HUES6 (cell line): ENCODE results near the gene SIDT1.
"Not testable (repeated sequence)": the region's sequence is repeated elsewhere in the genome, so short reads cannot be mapped to it uniquely, and the experiment has no call there.

Experiments used
- H3K27ac ChIP-seq: 2 replicates; pipeline ENCODE4 v1.7.0; 2013; ENCODE audit warnings: low read depth, mild to moderate bottlenecking, low read length, inconsistent platforms
- H3K27me3 ChIP-seq: 2 replicates; pipeline ENCODE4 v1.6.1; 2013; ENCODE audit warnings: low read length; ENCODE audit not compliant: control insufficient read depth, insufficient read depth
- H3K36me3 ChIP-seq: 2 replicates; pipeline ENCODE4 v1.6.1; 2013; ENCODE audit warnings: low read length; ENCODE audit not compliant: control insufficient read depth, insufficient read depth
- H3K4me1 ChIP-seq: 2 replicates; pipeline ENCODE4 v1.6.1; 2013; ENCODE audit warnings: low read length; ENCODE audit not compliant: control insufficient read depth, insufficient read depth
- H3K4me3 ChIP-seq: 2 replicates; pipeline ENCODE4 v1.5.1; 2013; ENCODE audit warnings: low read depth, low read length
- H3K9ac ChIP-seq: one replicate; pipeline ENCODE4 v1.6.1; 2013; ENCODE audit warnings: mild to moderate bottlenecking, low read length
- H3K9me3 ChIP-seq: 2 replicates; pipeline ENCODE4 v1.6.1; 2013; ENCODE audit warnings: low read depth, low read length; ENCODE audit not compliant: control insufficient read depth, insufficient read depth

Gene SIDT1

DNA sequence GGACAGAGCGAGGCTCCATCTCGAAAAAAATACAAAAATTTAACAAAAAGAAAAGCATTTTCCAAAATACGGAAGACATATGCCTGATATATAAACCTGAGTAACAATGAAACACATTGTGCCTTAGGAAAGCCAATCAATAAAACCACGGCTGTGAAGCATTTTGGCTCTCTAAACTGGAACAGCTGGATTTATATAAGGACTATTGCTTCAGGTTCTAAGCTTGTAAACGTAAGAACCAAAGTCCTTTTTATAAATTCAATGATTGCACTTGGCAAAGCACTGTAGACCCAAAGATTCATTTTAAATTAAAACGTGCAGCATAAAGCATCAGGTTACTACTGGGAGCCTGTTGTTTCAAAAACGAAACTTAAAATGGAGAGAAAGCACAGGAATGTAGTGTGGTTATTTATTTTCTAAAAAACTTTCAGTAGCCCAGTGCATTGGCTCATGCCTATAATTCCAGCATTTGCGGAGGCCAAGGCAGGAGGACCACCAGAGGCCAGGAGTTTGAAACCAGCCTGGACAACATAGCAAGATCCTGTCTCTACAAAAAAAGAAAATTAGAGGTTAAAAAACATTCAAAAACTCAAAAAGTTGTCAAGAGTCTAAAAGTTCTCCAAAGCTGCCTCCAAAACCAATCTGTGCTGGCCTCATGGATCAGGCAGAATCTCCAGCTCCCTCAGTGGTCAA is 102.6 kb downstream of the SIDT1 start:
- H3K4me3 ChIP-seq = no peak overlapping the region
- no peak overlapping the region for H3K27ac ChIP-seq
- H3K9me3 ChIP-seq = no peaks in the 10 kb centered on the region
- H3K4me1 ChIP-seq = no peaks in the 10 kb centered on the region
- H3K9ac ChIP-seq = no peak overlapping the region
- no peaks in the 10 kb centered on the region for H3K27me3 ChIP-seq
- H3K36me3 ChIP-seq = no peaks in the 10 kb centered on the region

DNA sequence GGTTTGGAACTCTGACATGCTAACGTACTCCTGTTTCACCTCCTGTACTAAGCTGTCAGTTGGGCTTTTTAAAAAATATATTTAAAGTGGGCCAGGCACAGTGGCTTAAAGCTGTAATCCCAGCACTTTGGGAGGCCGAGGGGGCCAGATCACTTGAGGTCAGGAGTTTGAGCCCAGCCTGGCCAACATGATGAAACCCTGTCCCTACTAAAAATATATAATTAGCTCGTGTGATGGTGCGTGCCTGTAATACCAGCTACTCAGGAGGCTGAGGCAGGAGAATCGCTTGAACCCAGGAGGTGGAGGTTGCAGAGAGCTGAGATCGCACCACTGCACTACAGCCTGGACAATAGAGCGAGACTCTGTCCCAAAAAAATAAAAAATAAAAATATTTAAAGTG is 103.7 kb downstream of the SIDT1 start:
- not testable (repeated sequence) for H3K9ac ChIP-seq, H3K36me3 ChIP-seq, H3K4me3 ChIP-seq, H3K4me1 ChIP-seq, H3K27ac ChIP-seq, H3K27me3 ChIP-seq, H3K9me3 ChIP-seq

DNA sequence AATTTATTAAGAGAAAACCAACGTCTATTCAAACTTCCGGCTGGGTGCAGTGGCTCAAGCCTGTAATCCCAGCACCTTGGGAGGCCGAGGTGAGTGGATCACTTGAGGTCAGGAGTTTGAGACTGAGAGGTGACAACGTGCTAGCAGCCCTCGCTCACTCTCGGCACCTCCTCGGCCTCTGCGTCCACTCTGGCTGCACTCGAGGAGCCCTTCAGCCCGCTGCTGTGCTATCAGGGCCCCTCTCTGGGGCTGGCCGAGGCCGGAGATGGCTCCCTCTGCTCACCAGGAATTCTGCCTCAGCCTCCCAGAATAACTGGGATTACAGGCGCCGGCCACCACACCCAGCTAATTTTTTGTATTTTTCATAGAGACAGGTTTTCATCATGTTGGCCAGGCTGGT is 105.4 kb downstream of the SIDT1 start:
- Histone ChIP-seq H3K4me1 (no peaks in the 10 kb centered on the region), H3K27ac (no peak overlapping the region), H3K27me3 (no peaks in the 10 kb centered on the region), H3K4me3 (no peak overlapping the region), H3K9me3 (no peaks in the 10 kb centered on the region), H3K36me3 (no peaks in the 10 kb centered on the region), H3K9ac (no peak overlapping the region)

DNA sequence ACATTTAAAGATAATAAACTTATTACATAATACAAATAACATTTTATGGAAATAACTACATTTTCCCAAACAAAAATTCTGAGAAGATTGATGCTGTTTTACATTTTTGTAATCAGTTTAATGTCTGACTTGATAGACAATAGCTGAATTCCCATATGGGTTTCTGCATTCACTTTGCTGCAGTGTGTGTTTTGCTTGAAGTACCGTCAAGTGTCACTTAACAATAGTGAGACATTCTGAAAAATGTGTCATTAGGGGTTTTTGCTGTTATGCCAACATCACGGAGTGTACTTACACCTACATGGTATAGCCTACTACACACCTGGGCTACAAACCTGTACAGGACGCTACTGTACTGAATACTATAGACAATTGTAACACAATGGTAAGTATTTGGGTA is 106.6 kb downstream of the SIDT1 start:
- H3K9me3 ChIP-seq = peaks cover 4% of the 10 kb centered on the region

DNA sequence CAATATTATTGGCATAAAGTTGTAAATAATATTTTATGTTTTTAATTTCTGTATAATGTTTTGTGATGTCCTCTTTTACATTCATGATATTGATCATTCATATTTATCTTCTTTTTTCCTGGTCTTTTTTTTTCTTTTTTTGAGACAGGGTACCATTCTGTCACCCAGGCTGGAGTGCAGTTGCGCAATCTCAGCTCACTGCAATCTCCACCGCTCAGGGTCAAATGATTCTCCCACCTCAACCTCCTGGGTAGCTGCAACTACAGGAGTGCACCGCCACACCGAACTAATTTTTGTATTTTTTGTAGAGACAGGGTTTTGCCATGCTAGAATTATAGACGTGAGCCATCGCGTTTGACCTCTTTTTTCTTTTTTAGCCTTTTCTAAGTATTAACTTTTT is 111.2 kb downstream of the SIDT1 start:
- H3K27me3 ChIP-seq = no peaks in the 10 kb centered on the region
- H3K36me3 ChIP-seq = no peaks in the 10 kb centered on the region
- H3K27ac ChIP-seq = no peak overlapping the region
- H3K4me3 ChIP-seq = no peak overlapping the region
- H3K9ac ChIP-seq = no peak overlapping the region
- H3K9me3 ChIP-seq = peaks cover 22% of the 10 kb centered on the region
- no peaks in the 10 kb centered on the region for H3K4me1 ChIP-seq

More for the DNA sequence above, 106.6 kb downstream of the SIDT1 start:
- Histone ChIP-seq H3K4me1 (no peaks in the 10 kb centered on the region), H3K4me3 (no peak overlapping the region), H3K27ac (no peak overlapping the region), H3K9ac (no peak overlapping the region), H3K27me3 (no peaks in the 10 kb centered on the region), H3K36me3 (no peaks in the 10 kb centered on the region)

DNA sequence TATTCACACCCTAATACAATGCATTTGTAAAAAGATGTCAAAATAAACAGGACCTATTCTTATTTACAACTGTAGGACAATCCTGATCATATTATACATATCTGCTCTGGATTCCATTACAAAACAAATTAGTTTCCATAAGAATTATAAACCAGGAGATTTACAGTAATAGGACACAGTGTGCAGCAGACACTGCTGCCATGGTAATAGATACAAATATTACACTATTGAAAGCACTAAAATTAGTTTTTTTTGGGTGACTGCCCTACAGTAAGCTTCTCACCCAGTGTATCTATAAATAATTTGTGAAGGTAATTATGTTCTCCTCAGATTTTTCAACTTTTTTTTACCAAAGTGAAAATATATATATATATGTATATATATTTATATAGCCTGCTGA is 116.2 kb downstream of the SIDT1 start:
- Histone ChIP-seq H3K27me3 (no peaks in the 10 kb centered on the region), H3K9me3 (peaks cover 22% of the 10 kb centered on the region), H3K27ac (no peak overlapping the region), H3K36me3 (no peaks in the 10 kb centered on the region), H3K9ac (no peak overlapping the region), H3K4me1 (no peaks in the 10 kb centered on the region), H3K4me3 (no peak overlapping the region)

DNA sequence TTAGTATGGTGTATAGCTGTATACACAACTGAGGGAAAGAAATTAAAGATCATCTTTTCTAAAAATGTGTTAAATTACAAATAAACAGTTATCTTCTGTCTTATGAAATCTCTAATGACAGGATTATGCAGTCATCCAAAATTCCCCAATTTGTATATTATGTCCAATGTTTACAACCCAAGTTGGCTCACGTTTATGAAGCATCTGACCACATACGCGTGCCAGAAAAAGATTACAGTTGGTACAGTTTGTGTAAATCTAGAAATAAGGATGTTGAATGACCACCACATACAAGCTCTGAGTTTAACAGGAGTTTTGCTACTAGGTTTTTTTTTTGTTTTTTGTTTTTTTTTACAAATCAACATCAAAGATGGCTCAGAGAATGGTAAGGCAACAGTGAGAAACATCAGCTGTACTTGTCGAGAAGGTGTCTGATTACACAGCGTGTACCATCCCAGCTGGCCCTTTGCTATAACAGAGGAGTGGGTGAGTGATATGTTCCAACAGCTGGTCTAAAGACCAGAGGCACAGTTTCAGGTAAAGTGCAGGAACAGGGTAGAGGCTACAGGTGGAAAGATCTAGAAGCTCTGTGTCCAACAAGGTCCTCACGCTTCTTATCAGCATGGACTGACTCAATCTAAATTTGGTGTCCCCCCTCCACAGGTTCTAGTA is 117.0 kb downstream of the SIDT1 start:
- Histone ChIP-seq H3K4me3 (no peak overlapping the region), H3K27me3 (no peaks in the 10 kb centered on the region), H3K36me3 (no peaks in the 10 kb centered on the region), H3K4me1 (no peaks in the 10 kb centered on the region), H3K9ac (no peak overlapping the region), H3K27ac (no peak overlapping the region), H3K9me3 (peaks cover 14% of the 10 kb centered on the region; the same call in 1 of the 2 replicates)

DNA sequence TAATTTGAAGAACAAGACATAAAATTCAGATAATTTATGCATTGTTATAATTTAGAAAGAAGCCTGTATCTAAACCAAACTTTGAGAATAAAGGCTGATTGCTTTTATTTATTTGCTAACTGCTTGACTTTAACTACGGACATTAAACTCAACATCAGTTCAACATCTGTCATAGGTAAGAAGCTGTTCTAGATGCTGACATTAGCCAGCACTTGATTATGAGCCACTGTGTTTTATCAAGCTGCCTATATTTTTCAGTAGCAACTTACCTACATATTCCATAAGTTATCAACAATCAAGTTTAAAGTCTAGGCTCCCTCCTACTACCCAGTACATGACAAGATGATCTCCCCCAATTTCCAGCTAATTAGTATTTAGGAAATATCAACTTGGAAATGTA is 122.0 kb downstream of the SIDT1 start:
- no peaks in the 10 kb centered on the region for H3K9me3 ChIP-seq
- no peaks in the 10 kb centered on the region for H3K27me3 ChIP-seq
- H3K9ac ChIP-seq = no peak overlapping the region
- no peaks in the 10 kb centered on the region for H3K4me1 ChIP-seq
- no peak overlapping the region for H3K4me3 ChIP-seq
- H3K27ac ChIP-seq = no peak overlapping the region
- H3K36me3 ChIP-seq = peaks cover 5% of the 10 kb centered on the region; the same call in 1 of the 2 replicates

DNA sequence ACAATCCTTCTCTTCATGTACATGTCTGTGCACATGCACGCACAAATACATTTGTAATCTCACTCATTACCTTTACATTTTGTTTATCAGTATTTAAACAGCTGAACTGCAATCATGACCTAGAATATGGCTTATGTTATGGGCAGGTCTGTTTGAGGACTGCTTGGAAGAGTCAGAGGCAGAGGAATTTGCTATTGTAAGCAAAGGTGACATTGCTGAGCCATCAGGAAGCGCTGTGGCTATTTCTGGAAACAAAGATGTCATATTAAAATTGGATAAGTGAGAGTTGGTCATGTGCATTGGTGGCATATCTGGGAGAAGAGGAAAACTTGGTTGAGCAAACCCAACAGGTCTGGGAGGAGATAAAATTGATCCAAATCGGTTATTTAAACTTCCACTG is 122.5 kb downstream of the SIDT1 start:
- H3K4me3 ChIP-seq = no peak overlapping the region
- H3K9me3 ChIP-seq = no peaks in the 10 kb centered on the region
- no peaks in the 10 kb centered on the region for H3K4me1 ChIP-seq
- no peak overlapping the region for H3K27ac ChIP-seq
- peaks cover 10% of the 10 kb centered on the region; the same call in 1 of the 2 replicates for H3K36me3 ChIP-seq
- H3K27me3 ChIP-seq = no peaks in the 10 kb centered on the region
- H3K9ac ChIP-seq = no peak overlapping the region

DNA sequence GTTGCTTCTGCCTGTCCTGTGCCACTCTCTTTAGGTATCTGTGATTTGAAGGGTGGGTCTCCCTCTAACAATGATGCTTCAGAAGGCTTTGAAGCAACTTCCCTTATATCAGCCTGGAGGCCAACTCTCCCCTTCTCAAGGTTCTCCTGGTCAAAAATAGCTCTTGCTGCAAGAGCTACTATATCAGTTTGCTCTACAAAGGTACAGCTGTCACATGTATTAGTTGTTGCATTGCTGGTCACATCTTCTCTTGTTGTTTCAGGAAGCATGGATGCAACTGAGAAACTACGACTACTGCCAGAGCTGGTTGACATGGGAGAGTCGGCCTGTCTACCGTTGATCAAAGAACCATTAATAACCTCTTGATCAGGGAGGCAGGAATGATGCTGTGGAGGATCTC is 125.8 kb downstream of the SIDT1 start:
- H3K9ac ChIP-seq = no peak overlapping the region
- H3K9me3 ChIP-seq = no peaks in the 10 kb centered on the region
- no peak overlapping the region for H3K4me3 ChIP-seq
- H3K4me1 ChIP-seq = no peaks in the 10 kb centered on the region
- H3K36me3 ChIP-seq = peaks cover 23% of the 10 kb centered on the region
- no peak overlapping the region for H3K27ac ChIP-seq
- H3K27me3 ChIP-seq = no peaks in the 10 kb centered on the region

DNA sequence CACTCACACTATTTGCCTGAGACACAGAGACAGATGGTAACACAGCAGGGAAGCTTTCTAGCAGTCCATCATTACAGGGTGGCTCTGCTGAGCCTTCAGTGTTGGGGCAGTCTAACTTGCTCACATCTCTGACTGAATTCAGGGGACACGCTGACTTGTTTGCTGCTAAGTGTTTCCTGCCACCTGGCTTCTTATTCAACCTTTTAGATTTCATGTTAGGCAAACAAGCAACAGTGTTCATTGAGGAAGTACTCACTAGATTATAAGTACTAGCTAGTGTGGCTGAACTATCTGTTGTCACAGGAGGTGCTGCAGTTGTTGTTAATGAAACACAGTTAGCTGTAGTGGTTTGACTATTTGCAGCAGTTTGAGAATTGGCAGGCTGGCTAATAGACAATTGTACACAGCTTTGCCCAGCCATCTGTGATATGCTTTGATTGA is 126.8 kb downstream of the SIDT1 start:
- Histone ChIP-seq H3K27me3 (no peaks in the 10 kb centered on the region), H3K36me3 (peaks cover 23% of the 10 kb centered on the region), H3K27ac (no peak overlapping the region), H3K9ac (no peak overlapping the region), H3K4me1 (no peaks in the 10 kb centered on the region), H3K9me3 (no peaks in the 10 kb centered on the region), H3K4me3 (no peak overlapping the region)
